Measurements from ENCODE around the gene FOXP1. TPM values are rescaled to one million over a fixed set of nuclear protein-coding genes. Genes with fewer than 3 reads are reported as not detected.

The FOXP1 gene
- total RNA-seq, 1 experiment from 2014 or later: 75.3 TPM

DNA sequence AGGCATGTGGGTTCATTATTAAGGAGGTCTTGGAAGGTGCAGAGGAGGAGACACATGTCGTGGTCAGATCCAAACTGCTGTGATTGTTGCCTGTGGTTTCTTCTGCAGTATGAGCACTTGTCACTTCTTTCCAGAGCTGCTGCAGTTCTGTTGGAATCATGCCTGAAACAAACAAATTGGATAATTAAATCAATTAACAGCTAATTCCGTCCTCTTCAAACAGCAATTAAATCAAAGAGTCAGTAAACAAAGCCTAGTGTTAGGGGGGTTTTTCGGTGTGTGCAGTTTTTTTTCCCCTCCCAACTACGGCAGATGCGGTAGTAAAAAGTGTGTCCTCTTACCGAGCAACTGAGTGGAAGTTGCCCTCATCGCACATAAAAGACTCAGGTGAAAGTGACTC is 542.2 kb downstream of the FOXP1 start:
- Histone ChIP-seq H3K4me1 (ENCODE audit: insufficient read depth, low read length) (peaks cover 5% of the 10 kb centered on the region; the same call in 1 of the 2 replicates), H2BK12ac (ENCODE audit: insufficient read length, low read depth, low read length) (no peak overlapping the region), H3K79me2 (ENCODE audit: insufficient read depth, low read length) (no peaks in the 10 kb centered on the region), H2AK5ac (ENCODE audit: insufficient read length, low read length) (no peak overlapping the region), H3T11ph (ENCODE audit: low read length) (no peak overlapping the region), H3K56ac (ENCODE audit: insufficient read length, low read depth, low read length) (no peak overlapping the region), H4K91ac (ENCODE audit: insufficient read length, low read depth, low read length) (no peak overlapping the region), H3K27me3 (ENCODE audit: insufficient read depth, low read length) (no peaks in the 10 kb centered on the region), H4K5ac (ENCODE audit: insufficient read length, low read depth, low read length) (no peak overlapping the region), H3K23me2 (ENCODE audit: insufficient read length, low read depth, low read length, poor library complexity, severe bottlenecking) (no peaks in the 10 kb centered on the region), H3K27ac (ENCODE audit: insufficient read length, low read depth, low read length) (no peak overlapping the region), H4K8ac (replicated peaks; ENCODE audit: insufficient read length, low read depth, low read length) (no peak overlapping the region), H3K18ac (ENCODE audit: insufficient read length, low read depth, low read length) (no peak overlapping the region), H4K20me1 (ENCODE audit: control insufficient read depth, insufficient read depth, insufficient read length) (no peaks in the 10 kb centered on the region), H3K9ac (ENCODE audit: extremely low read depth, insufficient read length, low read length) (no peak overlapping the region), H3K79me1 (ENCODE audit: insufficient read depth, low read depth, low read length, poor library complexity, severe bottlenecking) (no peaks in the 10 kb centered on the region), H2BK15ac (ENCODE audit: low read depth, low read length) (no peak overlapping the region), H2BK5ac (ENCODE audit: insufficient read length, low read length) (no peak overlapping the region), H3K23ac (ENCODE audit: insufficient read length, low read depth, low read length) (no peak overlapping the region), H3K4ac (ENCODE audit: low read depth, low read length) (no peak overlapping the region), H2BK120ac (ENCODE audit: low read depth, low read length, poor library complexity, severe bottlenecking) (no peak overlapping the region), H3K9me3 (ENCODE audit: control insufficient read depth, low read depth, low read length) (no peaks in the 10 kb centered on the region), H2BK20ac (ENCODE audit: low read depth, low read length, poor library complexity, severe bottlenecking) (no peak overlapping the region), H3K14ac (ENCODE audit: insufficient read depth, low read length) (no peak overlapping the region), H3K4me2 (ENCODE audit: insufficient read depth, insufficient read length, low read length) (no peak overlapping the region), H2AFZ (ENCODE audit: low read length) (no peak overlapping the region)
- DNase-seq: no peak
- no CpG with 5 or more reads among the region's 7 CpGs for WGBS (ENCODE audit: extremely low coverage, insufficient read length, low lambda C conversion rate)
- TF ChIP-seq, protein P1, sequence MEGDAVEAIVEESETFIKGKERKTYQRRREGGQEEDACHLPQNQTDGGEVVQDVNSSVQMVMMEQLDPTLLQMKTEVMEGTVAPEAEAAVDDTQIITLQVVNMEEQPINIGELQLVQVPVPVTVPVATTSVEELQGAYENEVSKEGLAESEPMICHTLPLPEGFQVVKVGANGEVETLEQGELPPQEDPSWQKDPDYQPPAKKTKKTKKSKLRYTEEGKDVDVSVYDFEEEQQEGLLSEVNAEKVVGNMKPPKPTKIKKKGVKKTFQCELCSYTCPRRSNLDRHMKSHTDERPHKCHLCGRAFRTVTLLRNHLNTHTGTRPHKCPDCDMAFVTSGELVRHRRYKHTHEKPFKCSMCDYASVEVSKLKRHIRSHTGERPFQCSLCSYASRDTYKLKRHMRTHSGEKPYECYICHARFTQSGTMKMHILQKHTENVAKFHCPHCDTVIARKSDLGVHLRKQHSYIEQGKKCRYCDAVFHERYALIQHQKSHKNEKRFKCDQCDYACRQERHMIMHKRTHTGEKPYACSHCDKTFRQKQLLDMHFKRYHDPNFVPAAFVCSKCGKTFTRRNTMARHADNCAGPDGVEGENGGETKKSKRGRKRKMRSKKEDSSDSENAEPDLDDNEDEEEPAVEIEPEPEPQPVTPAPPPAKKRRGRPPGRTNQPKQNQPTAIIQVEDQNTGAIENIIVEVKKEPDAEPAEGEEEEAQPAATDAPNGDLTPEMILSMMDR (conservative IDR thresholded peaks at IDR 0.05): no peak
- Mint-ChIP-seq H3K4me3 (no peak overlapping the region), H3K27me3 (ENCODE audit: low read depth) (no peaks in the 10 kb centered on the region), H3K27ac (0 out of 7 replicates have a peak overlapping the region, but pooled peaks of 1 of the 3 experiments have one; percentile 26), H3K36me3 (ENCODE audit: insufficient read depth in 1 of 3, low read depth in 3 of 3) (peaks cover 6 to 47% (median 28%) of the 10 kb centered on the region in 3 experiments; a peak in 6 of 7 replicates), H3K9me3 (no peaks in the 10 kb centered on the region), H3K4me1 (peaks cover 13 to 17% of the 10 kb centered on the region in 2 experiments)

Measured in H9 (cell line).